GM19239 (cell line): ENCODE results near the gene GFRA1.
"Not testable (repeated sequence)": the region's sequence is repeated elsewhere in the genome, so short reads cannot be mapped to it uniquely, and the experiment has no call there.

Experiments used
- DNase-seq: peaks from one replicate; pipeline ENCODE4 v3.0.0; 2011; ENCODE audit warnings: low spot score; ENCODE audit not compliant: insufficient read length
- FAIRE-seq: peaks from 2 replicates; lab custom pipeline; 2011; peaks lifted over from hg19 to GRCh38; lab: Jason Lieb, UNC

The GFRA1 gene

GRCh38 chr10:116049158-116049973 is 223.6 kb downstream of the GFRA1 start:
- DNase-seq (no peak), FAIRE-seq (no peak)

DNA sequence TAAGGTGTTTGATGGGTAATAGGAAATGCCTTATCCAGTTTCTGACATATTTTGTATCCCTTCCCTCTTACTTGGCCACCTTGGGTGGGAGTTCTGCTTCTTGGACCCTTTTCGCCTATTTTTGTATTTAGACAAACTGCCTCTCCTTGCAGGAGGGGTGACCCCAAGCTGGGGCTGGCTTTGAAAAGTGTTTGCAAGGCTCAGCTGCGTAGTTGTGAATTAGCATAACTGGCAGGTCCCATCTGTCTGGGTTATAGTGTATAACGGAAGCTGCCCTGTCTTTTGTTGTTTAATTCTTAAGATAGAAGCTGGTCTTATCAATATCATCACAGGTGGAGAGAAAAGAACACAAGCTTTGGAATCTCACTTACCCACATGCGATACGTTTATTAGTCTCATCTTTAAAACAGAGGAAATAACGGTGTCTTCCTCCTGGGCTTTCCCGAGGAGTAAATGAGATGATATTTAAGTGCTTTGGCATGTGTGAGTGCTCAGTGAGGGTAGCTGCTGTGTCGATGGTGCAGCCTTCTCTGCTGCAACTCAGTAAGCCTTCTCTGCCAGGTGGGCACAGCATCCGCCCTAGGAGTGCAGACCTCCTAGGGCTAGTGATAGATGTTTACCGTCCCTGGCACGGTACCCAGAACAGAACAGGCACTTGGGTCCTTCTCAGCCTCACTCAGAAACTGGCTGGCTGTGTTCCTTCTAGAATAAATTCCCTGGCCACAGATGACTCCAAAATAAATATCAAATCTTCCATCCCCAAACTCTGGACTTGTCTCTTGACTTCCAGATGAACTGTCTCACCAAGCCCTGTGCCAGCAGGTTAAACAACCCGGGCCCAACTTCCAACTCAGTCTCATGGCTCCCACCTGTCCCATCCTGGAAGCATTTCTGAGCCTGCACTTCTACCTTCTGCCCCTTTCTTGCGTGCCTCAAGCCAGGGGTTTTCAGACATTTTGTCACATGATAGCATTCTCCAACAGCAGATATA is 227.3 kb downstream of the GFRA1 start:
- FAIRE-seq (no peak), DNase-seq (no peak)

DNA sequence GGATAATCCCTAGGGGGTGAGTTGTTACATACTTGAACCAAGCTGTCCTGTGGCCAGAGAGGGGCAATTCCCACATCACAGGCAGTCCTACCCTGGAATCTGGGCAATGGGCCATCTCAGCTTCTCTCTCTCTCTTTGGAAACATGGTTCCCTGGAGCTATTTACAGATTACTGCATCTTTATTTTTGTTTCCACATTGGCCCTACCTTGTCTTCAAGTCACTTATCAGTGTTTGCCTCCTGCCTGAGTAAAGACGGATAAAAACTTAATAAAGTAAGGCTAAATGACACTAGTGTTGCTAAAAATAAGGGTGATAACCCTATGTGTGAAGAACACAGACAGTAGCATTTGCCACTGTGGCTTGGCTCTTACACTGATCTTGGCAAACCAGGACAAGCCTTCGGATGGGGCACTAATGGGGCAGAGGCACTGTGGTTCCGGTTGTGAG is 228.2 kb downstream of the GFRA1 start:
- FAIRE-seq = no peak
- DNase-seq = no peak

- FAIRE-seq = no peak
- no peak for DNase-seq
Measured at GRCh38 chr10:116043861-116044260, 229.1 kb downstream of the GFRA1 start.

DNA sequence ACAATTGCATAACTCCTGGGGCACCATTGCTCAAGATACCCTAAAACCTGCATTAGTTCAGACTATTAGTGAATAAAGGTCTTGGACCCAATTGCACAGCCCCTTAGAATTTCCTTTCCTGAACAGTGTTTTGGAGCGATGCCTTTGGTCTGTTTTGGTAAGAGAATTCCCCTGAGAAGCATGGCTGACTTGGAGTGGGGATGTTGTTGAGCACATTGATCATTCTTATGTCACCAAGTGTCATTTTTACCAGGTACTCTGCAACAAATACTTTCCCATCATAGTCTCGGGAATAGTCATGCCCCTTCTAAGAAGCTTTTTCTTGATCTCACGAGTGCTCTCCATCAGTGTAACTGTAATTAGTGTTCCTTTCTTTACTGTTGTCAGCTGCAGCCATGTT is 229.7 kb downstream of the GFRA1 start:
- FAIRE-seq (no peak), DNase-seq (no peak)

DNA sequence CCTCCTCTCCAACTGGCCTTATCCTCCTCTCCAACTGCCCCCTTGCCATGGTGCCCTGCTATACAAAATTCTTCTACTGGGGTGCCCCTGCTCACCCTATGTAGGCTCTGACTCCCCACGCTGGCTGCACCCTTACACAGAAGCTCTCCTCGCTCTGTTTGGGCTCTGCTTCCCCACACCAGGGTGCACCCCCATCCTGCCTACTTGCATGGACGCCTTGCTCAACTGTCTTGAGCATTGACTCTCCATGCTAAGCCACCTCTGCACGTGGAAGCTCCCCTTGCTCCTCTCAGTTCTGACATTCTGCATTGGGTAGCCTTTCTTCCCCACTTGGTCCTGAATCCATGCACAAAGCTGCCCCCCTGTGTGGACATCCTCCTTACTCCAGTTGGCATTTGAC is 231.1 kb downstream of the GFRA1 start:
- FAIRE-seq (no peak), DNase-seq (no peak)

DNA sequence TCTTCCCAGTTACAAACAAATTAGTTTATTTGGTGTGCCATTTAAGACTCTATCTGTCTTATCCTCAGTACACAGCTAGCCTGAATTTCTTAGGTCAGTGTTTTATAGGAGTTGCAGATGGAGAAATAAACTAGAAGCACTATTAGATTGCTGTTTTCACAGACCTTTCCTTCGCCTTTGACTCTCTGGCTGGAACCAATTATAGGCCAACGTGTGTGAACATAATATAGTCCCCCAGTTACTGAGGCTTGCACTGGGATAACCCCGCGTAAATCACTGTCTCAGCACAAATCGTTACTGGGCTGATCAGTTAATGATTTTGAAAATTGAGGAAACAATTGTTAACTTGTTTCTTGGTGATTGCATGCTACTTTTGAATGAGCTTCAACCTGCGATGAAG is 233.4 kb downstream of the GFRA1 start:
- DNase-seq (no peak), FAIRE-seq (no peak)

GRCh38 chr10:116038259-116038658 is 234.7 kb downstream of the GFRA1 start:
- FAIRE-seq = no peak
- no peak for DNase-seq

DNA sequence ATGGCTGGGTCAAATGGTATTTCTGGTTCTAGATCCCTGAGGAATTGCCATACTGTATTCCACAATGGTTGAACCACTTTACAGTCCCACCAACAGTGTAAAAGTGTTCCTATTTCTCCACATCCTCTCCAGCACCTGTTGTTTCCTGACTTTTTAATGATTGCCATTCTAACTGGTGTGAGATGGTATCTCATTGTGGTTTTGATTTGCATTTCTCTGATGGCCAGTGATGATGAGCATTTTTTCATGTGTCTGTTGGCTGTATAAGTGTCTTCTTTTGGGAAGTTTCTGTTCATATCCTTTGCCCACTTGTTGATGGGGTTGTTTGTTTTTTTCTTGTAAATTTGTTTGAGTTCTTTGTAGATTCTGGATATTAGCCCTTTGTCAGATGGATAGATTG is 237.6 kb downstream of the GFRA1 start:
- not testable (repeated sequence) for DNase-seq, FAIRE-seq

DNA sequence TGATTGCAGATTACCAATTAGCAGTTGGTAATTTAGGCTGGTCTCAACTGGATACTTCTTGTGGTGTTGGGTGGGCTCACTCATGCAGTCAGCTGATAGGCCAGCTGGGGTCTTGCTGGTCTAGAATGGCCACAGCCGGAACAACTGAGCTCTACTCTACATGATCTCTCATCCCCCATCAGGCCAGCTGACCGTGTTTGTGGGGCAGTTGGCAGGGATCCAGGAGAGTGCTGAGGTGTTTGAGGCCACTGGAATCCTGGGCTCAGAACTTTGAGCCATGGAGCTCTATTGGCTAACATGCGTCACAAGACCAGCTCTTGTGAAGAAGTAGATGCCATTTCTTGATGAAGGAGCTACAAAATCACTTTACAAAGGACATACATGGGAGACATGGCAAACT is 242.4 kb downstream of the GFRA1 start:
- DNase-seq (no peak), FAIRE-seq (no peak)

DNA sequence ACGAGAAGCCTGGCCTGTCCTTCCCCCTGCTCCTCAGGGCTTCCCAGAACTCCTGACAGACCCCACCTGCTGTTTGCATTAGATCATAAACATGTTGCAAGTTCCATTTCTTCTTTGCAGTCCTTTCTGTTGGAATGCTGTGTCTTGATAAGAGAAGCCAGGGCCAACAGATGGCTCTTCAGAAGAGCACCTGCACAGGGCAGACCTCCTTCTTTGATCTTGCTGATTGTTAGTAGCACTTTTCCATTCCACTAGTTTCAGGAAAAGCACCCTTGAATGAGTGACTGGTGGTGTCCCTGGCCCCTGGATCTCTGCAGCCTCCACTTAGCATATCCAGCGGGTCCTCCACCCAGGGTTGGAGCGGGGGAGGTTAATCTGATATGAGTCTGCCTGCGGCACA is 243.2 kb downstream of the GFRA1 start:
- FAIRE-seq (no peak), DNase-seq (no peak)

- DNase-seq (no peak), FAIRE-seq (no peak)
Measured at GRCh38 chr10:116027355-116027754, 245.7 kb downstream of the GFRA1 start.

GRCh38 chr10:116026725-116027124 is 246.3 kb downstream of the GFRA1 start:
- DNase-seq = no peak

GRCh38 chr10:116026315-116026714 is 246.7 kb downstream of the GFRA1 start:
- DNase-seq (no peak), FAIRE-seq (no peak)

More at GRCh38 chr10:116026725-116027124, 246.3 kb downstream of the GFRA1 start:
- no peak for FAIRE-seq

GRCh38 chr10:116024271-116024878 is 248.6 kb downstream of the GFRA1 start:
- FAIRE-seq (no peak), DNase-seq (no peak)

GRCh38 chr10:116017405-116017804 is 255.6 kb downstream of the GFRA1 start:
- FAIRE-seq = no peak

DNA sequence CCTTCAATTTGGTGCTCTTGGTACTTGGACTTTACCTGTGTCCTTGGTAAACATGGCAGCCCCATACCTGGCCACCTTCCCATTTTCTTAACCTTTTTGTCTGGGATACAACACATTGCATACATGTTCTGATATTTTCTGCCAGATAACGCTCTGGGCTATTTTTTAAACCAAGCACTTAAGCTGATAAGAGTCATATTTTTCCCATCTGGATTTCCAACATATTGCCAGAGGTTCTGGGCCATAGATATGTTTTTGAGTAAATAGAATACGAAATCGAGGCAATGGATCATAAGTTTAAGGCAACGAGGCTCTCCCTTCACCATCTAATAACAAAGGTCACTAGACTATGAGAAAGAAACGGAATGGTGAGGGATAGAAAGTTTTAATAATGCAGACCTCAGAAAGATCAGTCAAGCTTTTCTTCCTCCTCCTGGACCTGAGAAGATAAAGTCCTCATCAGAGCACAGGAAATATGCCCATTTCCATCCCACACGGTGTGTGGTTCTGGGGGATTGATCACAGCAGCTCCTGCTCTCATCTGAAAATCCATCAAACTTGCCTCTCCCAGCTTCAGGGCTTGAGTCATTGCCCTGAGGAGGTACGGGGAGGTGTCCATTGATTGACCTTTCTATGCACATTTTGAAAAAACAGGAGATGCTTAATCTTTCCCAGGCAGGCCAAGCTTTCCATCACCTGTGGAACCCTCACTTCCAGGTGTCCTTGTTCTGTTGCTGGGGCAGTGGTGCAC is 257.2 kb downstream of the GFRA1 start:
- no peak for FAIRE-seq
- no peak for DNase-seq

More at GRCh38 chr10:116017405-116017804, 255.6 kb downstream of the GFRA1 start:
- DNase-seq = no peak

DNA sequence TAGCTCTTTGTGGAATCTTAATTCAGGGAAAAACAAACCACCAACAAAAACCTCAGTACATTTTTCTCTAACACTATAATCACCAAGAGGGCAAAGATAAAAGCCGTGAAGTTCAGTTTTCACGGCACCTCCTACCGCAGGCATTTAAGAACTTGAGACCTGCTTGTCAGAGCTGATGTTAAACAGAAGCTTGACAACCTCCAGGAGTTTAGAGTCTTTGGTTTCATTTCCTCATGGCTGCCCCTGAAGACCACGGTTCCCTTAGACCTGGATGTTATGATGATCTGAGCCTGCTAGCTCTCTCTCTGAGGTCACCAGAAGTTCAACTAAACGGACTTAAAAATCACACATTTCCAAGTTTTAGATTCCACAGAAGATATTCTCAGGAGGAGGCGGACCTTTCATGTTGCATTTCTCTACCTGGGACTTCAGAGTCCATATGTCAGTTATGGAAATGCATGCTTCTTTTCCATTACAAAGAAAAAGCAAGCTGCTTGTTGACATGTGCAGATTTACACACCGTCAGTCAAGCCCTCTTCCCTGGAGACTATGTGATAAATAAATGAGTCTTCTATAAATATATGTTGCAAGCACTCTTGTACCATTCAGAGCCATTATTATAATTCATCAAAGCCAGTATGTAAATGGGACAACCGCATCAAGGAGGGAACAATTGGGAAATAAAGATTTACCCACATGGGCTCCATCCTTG is 258.0 kb downstream of the GFRA1 start:
- FAIRE-seq (no peak), DNase-seq (no peak)

- FAIRE-seq = no peak
- DNase-seq = no peak
Measured at GRCh38 chr10:116014326-116014725, 258.7 kb downstream of the GFRA1 start.
